ENCODE data around the gene FREM1. TPM values are rescaled to one million over a fixed set of nuclear protein-coding genes. Genes with fewer than 3 reads are reported as not detected.

FREM1 gene
- total RNA-seq, 2 donors from 2014 or later: 8.6 to 21.0 TPM

DNA sequence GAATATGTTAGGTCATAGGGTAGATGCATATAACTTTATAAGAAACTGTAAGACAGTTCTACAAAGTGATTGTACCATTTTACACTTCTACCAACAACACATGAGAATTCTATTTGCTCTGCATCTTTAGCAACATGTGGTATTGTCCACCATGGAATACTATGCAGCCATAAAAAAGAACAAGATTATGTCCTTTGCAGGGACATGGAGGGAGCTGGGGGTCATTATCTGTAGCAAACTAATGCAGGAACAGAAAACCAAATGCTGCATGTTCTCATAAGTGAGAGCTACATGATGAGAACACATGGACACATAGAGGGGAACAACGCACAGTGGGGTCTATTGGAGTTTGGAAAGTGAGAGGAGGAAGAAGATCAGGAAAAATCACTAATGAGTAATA, 165.5 kb downstream of the FREM1 start:
- no peaks in the 10 kb centered on the region for H3K27me3 Mint-ChIP-seq (ENCODE audit: insufficient read depth)
- peaks cover 3% of the 10 kb centered on the region for H3K9me3 Mint-ChIP-seq
- TF ChIP-seq, protein P1, sequence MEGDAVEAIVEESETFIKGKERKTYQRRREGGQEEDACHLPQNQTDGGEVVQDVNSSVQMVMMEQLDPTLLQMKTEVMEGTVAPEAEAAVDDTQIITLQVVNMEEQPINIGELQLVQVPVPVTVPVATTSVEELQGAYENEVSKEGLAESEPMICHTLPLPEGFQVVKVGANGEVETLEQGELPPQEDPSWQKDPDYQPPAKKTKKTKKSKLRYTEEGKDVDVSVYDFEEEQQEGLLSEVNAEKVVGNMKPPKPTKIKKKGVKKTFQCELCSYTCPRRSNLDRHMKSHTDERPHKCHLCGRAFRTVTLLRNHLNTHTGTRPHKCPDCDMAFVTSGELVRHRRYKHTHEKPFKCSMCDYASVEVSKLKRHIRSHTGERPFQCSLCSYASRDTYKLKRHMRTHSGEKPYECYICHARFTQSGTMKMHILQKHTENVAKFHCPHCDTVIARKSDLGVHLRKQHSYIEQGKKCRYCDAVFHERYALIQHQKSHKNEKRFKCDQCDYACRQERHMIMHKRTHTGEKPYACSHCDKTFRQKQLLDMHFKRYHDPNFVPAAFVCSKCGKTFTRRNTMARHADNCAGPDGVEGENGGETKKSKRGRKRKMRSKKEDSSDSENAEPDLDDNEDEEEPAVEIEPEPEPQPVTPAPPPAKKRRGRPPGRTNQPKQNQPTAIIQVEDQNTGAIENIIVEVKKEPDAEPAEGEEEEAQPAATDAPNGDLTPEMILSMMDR (conservative IDR thresholded peaks at IDR 0.05): no peak
- H3K4me1 ChIP-seq (ENCODE audit: control insufficient read depth, insufficient read depth, low read length): peaks cover 12% of the 10 kb centered on the region
- peak overlapping the region; percentile 91 for H3K4me3 ChIP-seq (ENCODE audit: low read length)
- WGBS, 2 experiments (ENCODE audit: insufficient coverage in 1 of 2, insufficient read length in 1 of 2): 83% methylated on average over 1 of the region's 1 CpG; no CpG with 5 or more reads in 1 of the 2 experiments
- H3K27me3 ChIP-seq (ENCODE audit: control insufficient read depth, insufficient read depth, low read length, poor library complexity, severe bottlenecking): no peaks in the 10 kb centered on the region
- peaks cover 3% of the 10 kb centered on the region for H3K36me3 Mint-ChIP-seq (ENCODE audit: low read depth)
- H3K27ac ChIP-seq (ENCODE audit: low read depth, low read length): no peak overlapping the region
- H3K9ac ChIP-seq (ENCODE audit: extremely low read depth, low read length, poor library complexity, severe bottlenecking): peak overlapping the region; percentile 90
- DNase-seq: no peak
- H3K27ac Mint-ChIP-seq: peak overlapping the region; percentile 77
- peak overlapping the region; percentile 67 for H3K4me3 Mint-ChIP-seq
- H3K36me3 ChIP-seq (ENCODE audit: control insufficient read depth, insufficient read depth, low read length): peaks cover 42% of the 10 kb centered on the region
- peaks cover 69% of the 10 kb centered on the region for H3K4me1 Mint-ChIP-seq
- H3K9me3 ChIP-seq (ENCODE audit: control insufficient read depth, low read length): no peaks in the 10 kb centered on the region

DNA sequence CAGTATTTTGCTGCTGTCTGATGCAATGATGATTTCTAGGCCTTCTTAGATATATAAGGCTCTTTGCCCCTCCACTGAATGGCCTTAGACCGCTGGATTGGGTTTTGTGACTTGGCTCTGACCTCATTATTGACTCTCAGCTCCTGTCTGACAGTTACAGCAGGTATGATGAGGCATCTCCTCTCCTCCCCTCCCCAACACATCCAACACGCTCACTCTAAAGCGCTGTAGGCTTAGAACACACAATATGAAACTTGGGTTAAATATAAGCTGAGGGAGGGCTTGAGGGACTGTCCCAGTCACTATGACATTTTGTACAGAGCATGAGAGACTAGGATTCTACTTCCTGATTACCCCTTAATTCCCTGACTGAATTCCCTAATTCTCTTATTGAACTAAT, 168.9 kb downstream of the FREM1 start:
- Mint-ChIP-seq H3K27ac (peak overlapping the region; percentile 76), H3K4me1 (peaks cover 41% of the 10 kb centered on the region)
- 59 to 60% methylated on average over 1 to 3 of the region's 3 CpGs for WGBS, 2 experiments (ENCODE audit: insufficient coverage in 1 of 2, insufficient read length in 1 of 2)

DNA sequence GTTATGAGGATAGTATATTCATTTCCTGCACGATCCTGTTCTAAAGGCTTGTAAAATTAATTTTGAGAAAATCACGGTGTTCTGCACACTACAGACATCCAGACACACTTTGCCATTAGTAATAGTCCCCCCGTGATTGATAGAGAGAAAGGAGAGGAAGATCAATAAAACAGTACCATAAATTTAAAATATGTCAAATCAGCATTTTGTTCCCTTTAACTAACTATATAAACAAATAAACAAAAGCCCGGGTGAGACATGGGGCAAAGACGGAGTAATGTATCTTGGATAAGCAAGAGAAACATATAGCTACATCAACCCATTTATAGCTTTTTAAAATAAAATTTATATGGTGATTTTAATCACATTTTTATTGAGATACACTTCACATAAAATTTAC, 177.1 kb downstream of the FREM1 start:
- Mint-ChIP-seq H3K27me3 (ENCODE audit: insufficient read depth) (peaks cover 11% of the 10 kb centered on the region), H3K4me1 (peaks cover 28% of the 10 kb centered on the region), H3K36me3 (ENCODE audit: low read depth) (peaks cover 17% of the 10 kb centered on the region), H3K9me3 (no peaks in the 10 kb centered on the region), H3K4me3 (no peak overlapping the region), H3K27ac (no peak overlapping the region)
- TF ChIP-seq, protein P1 (conservative IDR thresholded peaks at IDR 0.05): no peak
- DNase-seq: no peak
- H3K9me3 ChIP-seq (ENCODE audit: control insufficient read depth, low read length): no peaks in the 10 kb centered on the region
- H3K4me3 ChIP-seq (ENCODE audit: low read length): peak overlapping the region; percentile 6
- peaks cover 8% of the 10 kb centered on the region for H3K4me1 ChIP-seq (ENCODE audit: control insufficient read depth, insufficient read depth, low read length)
- WGBS, 2 experiments (ENCODE audit: insufficient coverage in 1 of 2, insufficient read length in 1 of 2): 94% methylated on average over 2 of the region's 5 CpGs; no CpG with 5 or more reads in 1 of the 2 experiments
- H3K9ac ChIP-seq (ENCODE audit: extremely low read depth, low read length, poor library complexity, severe bottlenecking): no peak overlapping the region
- no peaks in the 10 kb centered on the region for H3K27me3 ChIP-seq (ENCODE audit: control insufficient read depth, insufficient read depth, low read length, poor library complexity, severe bottlenecking)
- H3K36me3 ChIP-seq (ENCODE audit: control insufficient read depth, insufficient read depth, low read length): peaks cover 60% of the 10 kb centered on the region
- no peak overlapping the region for H3K27ac ChIP-seq (ENCODE audit: low read depth, low read length)

More for the DNA sequence above, 168.9 kb downstream of the FREM1 start:
- TF ChIP-seq, protein P1 (conservative IDR thresholded peaks at IDR 0.05): no peak
- no peaks in the 10 kb centered on the region for H3K27me3 ChIP-seq (ENCODE audit: control insufficient read depth, insufficient read depth, low read length, poor library complexity, severe bottlenecking)
- Mint-ChIP-seq H3K4me3 (peak overlapping the region; percentile 39), H3K27me3 (ENCODE audit: insufficient read depth) (no peaks in the 10 kb centered on the region), H3K9me3 (peaks cover 3% of the 10 kb centered on the region), H3K36me3 (ENCODE audit: low read depth) (peaks cover 12% of the 10 kb centered on the region)
- no peak for DNase-seq
- H3K36me3 ChIP-seq (ENCODE audit: control insufficient read depth, insufficient read depth, low read length): peaks cover 68% of the 10 kb centered on the region
- H3K27ac ChIP-seq (ENCODE audit: low read depth, low read length): no peak overlapping the region
- no peaks in the 10 kb centered on the region for H3K9me3 ChIP-seq (ENCODE audit: control insufficient read depth, low read length)
- peak overlapping the region; percentile 90 for H3K9ac ChIP-seq (ENCODE audit: extremely low read depth, low read length, poor library complexity, severe bottlenecking)
- H3K4me1 ChIP-seq (ENCODE audit: control insufficient read depth, insufficient read depth, low read length): peaks cover 16% of the 10 kb centered on the region
- peak overlapping the region; percentile 91 for H3K4me3 ChIP-seq (ENCODE audit: low read length)
